DMS153 (cell line): ENCODE results near the gene GFAP.

Experiments
- DNase-seq: peaks from one replicate; lab custom pipeline; 2025; lab: John Stamatoyannopoulos, UW

GFAP gene

DNA sequence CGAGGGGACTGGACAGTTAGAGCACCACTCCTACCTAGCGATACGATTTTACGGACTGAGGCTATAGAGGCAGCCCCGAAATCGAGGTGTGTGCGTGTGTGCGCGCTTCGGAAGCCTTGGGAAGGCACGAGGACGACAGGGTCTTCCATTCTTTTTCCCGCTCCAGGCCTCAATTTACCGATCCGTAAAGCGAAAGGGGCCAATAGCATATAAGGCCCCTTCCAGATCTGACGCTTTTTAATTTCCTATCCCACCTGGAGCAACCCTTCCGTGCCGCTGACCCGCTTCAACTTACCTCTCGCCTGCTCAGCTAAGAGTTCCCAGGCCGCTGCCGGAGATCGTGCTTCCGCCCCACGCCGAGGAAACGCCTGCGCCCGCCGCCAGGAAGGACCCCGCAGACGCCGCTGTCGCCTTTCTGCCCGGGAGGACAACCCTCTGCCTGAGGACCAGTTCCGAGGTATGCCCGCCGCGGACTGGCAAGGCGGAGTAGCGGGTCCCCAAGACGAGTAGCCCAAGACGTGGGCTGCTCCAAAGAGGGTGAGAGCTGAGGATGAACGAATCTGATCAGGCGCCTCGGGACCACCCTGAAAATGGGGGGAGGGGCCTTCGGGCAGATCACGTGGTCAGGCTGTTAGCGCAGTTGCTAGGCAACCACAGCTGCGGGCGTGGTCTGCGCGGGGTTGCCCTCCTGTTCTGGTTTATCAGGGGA is 16.1 kb downstream of the GFAP start, which contains the start of gene EFTUD2:
Gene EFTUD2 (minus strand): TSS at position 372 of the 709 bp plus-strand sequence. CDS start 4,924 bp downstream, outside the sequence.
- DNase-seq: peak; percentile 74

DNA sequence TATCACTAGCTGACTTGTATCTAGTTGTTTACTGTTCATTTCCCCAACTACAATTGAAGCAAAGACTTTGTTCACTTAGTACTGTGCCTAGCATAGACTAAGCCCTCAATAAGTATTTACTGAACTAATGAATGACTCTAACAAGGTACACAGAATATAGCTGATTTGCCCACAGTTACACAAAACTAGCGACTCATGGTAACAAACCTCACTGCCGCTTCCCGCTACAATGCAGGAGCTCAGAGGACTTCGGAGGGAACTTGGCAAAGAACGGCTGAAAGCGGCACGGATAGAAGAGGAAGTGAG is 16.6 kb downstream of the GFAP start:
- DNase-seq: no peak

DNA sequence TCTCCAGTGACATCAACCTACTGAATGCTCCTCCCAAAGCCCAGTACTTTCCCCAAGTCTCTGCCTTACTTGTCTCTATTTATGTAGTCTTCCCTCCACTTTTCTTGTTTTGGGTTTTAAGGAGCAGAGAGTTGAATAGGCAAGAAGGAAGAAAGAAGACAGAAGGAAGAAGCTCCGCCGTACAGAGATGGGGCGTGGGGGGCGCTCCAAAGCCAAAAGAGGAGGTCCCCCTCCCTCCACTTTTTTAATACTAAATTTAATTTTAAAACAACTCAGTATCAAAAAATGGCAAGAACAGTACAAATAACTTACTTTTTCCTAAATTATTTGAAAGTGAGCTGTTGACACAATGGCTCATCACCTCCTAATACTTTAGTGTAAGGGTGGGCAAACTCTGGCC is 20.7 kb downstream of the GFAP start:
- no peak for DNase-seq

DNA sequence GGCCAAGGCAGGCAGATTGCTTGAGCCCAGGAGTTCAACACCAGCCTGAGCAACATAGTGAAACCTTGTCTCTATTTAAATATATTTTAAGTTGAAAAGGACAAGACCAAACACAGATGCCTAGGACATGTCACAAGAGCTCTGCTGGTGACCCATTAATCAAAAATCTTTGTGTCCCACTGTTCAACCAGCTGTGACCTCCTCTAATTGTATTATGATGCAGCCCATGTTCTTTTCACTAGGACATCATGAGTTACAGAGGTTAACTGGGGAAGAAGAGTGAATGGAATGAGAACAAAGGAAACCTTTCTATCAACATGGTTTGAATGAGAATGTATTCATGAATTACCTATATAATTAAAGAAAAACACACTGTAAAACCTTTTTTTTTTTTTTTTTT is 23.1 kb downstream of the GFAP start:
- DNase-seq: no peak

DNA sequence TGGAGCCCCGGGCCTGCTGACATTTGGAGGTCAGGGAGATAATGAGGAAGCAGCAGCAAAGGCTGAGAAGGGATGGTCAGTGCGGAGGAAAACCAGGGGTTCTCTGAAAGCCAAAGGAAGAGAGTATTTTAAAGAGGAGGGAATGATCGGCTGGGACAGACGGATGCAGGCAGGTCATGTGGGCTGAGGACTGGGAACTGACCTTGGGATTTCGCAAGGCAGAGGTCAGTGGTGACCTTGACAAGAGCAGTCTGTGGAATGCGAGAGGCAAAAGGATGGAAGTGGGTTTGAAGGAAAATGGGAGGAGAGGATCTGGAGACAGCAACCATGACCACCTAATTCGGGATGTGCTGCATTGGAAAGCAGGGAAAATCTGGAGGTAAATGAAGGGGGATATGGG is 26.3 kb downstream of the GFAP start:
- DNase-seq: no peak

DNA sequence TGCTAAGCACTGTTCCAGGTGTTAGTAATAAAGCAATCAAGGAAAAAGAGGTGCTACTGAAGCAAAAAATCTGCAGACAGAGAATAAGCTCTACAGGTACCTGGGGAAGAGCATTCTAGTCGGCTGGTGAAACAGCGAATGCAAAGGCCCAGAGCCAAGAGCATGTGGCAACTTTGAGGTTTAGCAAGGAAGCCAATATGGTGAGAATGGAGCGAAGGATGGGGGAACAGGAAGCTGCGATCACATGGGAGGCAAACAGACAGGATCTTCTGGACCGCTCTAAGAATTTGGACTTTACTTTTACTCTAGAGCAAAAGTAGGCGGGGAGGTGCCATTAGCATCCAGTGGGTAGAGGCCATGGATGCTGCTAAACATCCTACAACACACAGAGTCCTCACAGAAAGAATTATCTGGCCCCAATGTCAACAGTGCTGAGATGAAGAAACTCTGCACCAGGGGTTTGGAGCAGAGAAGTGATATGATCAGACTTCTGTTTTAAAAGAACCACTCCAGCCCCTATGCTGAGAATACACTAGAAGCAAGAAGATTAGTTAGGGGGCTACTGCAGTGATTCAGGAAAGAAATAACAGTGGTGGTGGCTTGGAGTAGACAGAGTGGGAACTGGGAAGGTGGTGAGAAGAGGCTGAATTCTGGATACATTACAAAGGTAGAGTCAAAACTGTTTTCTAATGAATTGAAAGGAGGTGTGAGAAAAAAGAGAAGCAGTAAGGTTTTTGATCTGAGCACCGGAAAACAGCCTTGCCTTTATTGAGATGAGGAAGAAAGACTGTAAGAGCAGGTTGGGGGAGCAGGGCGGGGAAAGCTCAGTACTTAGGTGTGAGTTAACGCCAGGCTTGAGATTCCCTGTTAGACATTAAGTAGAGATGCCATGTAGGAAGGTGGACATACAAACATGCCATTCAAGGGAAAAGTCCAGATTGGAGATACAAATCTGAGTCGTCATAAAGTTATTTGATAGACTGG is 27.0 kb downstream of the GFAP start:
- DNase-seq: no peak

DNA sequence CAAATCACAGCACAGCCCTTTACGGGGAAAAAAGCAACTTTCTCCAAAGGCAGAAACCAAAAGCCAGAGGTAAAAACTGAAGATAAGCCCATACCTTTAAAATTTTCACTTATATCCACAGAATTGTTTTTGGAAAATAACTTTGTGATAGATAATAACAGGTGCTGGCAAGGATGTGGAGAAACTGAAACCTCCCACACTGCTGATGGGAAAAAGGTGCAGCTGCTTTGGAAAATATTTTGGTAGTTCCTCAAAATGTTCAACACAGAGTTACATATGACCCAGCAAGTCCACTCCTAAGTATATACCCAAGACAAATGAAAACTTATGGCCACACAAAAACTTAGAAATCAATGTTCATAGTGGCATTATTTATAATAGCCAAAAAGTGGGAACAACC is 28.3 kb downstream of the GFAP start:
- no peak for DNase-seq

DNA sequence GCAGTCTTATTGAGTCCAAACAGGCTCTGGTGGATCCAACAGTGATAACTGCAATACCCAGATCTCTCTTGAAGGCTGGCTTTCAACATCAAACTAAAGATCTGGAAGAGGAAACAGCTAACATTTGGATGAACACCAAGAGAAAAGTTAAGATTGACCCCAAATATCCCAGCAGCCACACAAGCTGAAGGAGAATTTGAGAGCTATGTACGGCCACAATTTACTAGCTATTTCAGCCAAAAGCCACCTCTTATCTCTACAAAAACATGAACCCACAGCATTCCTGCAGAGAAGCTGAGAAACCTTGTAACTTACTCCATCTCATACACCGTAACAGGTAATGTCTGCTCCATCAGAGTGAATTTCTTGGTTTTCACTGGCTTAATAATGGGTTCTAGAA is 30.4 kb downstream of the GFAP start:
- no peak for DNase-seq

DNA sequence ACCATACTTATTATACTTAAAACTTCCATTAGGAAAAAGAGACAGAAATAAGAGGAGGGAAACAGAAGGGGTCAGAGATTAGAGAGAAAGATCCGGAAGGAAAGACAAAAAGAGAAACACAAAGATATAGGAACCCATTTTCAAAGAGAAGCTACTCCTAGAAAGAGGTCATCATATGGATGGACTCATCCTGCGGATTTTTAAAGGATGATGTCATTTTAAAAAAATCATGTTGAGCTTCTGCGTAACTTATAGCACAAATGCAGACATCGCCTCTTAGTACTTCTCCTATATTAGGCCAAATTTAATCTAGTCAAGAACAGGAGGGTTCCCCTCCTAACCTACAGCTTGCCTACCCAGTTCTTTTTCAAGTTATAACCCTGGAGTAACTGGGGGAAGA is 34.2 kb downstream of the GFAP start:
- no peak for DNase-seq

DNA sequence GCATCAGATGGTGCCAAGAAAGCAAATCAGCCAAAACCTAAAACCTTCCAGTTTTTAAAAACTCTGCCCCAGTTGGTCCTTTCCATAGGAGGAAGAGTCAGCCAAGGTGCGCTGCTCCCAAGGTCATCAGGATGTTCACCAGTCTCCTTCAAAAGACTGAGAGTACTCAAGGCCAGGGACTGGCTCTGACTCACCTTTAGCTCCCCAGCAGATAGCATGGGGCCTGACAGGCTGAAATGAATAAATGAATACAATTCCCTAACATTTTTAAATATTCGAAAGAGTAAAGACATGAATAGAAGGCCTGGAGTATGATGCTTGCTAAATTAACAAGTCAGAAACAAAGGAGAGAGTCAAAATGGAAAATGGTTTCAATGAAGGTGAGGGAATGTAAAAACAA is 35.2 kb downstream of the GFAP start:
- DNase-seq: no peak

DNA sequence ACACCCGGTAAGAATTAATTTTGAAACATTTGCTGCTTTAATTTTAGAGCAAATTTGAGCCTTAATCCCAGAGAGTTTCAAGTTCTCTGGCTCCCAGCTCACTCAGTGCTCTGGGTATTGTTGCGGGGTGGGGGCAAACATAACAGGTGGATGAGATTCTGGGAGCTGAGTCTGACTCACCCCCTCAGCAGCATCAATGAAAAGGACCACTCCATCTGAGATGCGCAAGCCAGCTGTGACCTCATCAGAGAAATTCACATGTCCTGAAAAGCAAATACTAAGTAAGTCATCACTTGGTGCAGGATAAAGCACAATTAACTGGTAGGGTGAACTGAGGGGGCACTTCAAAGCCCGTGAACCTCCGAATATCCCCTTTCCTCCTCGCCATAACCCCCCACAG is 35.9 kb downstream of the GFAP start:
- no peak for DNase-seq

DNA sequence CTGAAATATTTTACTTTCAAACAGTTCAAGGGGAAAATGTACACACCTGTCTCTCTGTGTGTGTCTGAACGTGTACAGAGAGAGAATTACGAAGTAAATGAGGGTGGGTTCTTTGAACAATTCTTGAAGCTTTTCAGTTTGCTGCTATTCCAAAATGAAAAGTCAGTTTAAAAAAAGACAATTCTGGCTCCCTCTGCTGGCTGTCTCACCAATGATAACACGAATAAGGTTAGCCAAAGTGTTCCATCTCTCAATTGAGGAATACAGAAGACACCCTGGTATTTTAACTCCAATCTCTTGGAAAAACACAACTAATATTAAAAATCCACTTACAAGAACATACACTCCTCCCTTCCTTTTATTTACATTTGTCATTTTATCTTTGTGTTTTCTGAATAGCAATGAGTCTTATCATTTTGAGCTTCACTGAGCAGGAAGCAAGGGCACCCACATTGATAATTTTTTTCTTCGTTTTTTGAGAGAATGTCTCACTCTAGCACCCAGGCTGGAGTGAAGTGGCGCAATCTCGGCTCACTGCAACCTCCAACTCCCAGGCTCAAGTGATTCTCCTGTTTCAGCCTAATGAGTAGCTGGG is 36.6 kb downstream of the GFAP start:
- DNase-seq: no peak

DNA sequence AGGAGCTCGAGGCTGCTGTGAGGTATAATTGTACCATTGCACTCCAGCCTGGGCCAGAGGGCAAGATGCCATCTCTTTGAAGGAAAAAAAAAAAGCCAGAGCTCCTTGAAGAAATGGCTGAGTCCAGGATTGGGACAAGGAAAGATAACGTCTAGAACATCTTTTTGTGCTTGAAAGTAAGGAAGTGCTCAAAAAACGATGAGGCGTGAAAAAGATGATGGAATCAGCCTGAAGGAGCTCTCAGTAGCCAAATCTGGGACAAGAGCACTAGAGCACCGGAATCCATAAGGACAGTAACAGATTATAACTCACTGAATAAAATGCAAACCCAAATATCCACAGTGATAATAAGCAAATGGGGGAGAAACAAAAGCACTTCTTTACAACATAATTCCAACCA is 38.2 kb downstream of the GFAP start:
- DNase-seq: no peak

DNA sequence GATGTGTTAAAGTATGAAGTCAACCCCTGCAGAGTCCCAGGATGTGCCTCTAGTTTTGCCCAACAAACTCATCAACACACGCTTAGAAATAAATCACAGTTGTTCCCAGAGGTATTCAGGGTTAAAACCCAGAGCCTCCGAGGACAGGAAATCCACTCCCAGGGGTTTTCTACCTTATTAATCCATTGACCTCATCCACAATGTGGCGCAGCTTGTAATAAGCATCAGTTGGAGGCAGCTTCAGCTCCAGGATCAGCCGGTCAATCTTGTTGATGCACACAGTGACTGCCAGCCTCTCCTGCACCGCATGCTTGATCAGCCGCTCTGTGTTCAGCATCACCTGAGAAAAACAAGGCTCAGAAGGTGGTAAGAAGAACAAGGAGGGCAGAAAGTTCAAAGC is 39.5 kb downstream of the GFAP start:
- no peak for DNase-seq

DNA sequence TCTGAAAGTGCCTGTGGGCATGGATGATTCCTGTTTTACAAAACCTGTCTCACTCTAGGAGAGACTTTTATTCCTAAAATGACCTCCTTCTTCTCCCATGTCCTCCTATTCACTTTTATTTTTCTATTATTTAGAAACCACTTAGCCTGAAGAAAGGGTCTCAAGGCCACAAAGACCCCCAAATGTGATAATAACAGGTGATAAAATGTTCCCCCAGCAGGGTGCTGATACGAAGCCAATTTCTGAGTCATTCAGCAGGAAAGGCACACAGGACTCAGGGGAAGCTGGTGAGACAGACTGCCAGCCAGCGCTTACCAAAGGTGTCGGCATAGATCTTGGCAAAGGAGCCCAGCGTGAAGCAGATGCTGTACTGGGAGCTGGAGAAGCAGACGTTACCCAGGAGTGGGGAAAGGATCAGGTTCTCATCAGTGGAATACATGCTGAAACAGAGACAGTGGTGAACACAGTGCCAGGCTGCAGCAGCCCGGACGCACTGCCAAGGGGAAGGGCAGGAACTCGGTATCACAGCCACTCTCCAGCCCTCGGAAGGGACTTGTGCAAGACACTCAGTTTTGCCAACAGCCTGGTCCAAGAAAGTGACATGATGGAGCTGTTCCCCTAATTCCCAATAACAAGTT is 43.0 kb downstream of the GFAP start:
- no peak for DNase-seq

DNA sequence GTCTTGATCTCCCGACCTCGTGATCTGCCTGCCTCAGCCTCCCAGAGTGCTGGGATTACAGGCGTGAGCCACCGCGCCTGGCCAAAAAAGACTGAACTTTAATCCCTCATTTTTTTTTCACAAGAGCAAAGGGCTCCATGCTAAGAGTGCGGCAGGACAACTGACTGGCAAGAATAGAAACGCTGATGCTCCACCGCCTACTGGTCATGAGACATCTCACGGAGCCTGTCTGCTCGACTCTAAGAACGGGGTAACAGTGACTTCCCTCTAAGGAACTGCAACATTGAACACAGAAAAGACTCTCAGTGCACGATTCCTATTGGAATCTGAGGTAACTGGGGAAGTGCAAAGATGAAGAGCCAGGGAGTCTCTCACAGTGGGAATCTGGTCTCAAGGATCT is 43.7 kb downstream of the GFAP start:
- no peak for DNase-seq

DNA sequence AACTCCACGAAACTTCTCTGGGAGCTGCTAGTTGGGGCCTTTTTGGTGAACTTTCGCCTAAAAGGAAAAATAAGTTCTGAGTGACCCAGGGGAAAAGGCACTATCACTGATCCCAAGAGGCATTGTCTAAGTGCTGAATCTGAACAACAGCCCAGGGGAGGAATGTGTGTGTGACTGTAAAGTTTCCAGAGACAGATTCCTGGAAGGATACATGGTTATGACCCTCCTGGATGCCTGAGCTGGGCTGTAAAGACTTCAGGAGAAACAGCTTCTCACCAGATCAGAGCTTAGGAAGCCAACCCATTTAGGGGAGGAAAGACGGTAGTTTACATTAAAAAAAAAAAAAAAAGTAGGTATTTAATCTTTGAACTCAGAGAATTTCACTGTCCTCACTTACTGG is 47.5 kb downstream of the GFAP start:
- no peak for DNase-seq

DNA sequence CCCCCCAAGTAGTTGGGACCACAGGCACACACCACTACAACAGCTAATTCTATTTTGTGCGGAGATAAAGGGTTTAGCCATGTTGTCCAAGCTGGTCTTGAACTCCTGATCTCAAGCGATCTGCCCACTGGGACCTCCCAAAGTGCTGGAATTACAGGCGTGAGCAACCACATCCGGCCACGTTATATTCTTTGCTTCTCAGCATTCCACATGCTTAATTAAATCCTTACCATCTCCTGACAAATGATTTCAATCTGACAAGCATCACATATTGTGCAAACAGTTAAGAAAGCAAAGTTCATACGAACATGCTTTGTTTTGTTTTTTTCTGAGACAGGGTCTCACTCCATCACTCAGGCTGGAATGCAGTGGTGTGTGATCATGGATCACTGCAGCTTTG is 49.4 kb downstream of the GFAP start:
- no peak for DNase-seq

DNA sequence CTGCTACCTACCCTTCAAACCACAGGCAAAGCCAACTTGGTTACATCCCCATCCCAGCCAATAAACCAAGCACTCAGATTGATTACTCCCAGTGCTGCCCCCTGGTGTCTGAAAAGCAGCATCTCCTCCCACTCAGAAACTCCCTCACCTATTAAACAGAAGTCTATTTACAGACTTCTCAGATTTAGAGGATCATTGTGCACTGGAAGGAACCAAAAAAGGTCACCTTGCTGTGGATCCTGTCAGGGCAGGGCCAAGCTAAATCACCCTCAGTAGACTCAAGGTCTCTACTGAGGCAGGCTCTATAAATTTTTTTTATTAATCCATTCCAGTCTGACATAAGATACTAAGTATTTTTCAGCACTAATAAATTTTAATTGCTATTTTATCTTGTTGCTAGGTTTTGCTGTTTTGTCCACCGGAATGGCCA is 50.1 kb downstream of the GFAP start:
- DNase-seq: peak; percentile 27

DNA sequence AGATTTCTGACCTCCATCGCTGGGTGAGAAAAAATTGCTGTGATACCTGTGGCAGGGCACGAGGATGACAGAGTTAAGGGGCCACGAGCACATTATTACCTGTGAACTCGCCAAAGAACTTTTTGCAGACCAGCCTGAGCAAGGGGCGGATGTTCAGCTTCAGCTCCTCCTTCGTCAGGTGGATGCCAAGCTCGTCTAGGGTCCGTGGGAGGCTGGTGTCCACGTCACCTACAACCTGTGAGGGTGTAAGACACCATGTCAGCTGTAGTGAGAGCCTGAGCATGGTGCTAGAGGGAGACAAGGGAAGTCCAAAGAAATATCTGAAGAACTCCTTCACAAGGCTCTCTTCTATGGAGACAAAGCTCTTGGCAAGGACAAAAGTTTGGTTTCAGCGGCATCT is 50.5 kb downstream of the GFAP start:
- no peak for DNase-seq

DNA sequence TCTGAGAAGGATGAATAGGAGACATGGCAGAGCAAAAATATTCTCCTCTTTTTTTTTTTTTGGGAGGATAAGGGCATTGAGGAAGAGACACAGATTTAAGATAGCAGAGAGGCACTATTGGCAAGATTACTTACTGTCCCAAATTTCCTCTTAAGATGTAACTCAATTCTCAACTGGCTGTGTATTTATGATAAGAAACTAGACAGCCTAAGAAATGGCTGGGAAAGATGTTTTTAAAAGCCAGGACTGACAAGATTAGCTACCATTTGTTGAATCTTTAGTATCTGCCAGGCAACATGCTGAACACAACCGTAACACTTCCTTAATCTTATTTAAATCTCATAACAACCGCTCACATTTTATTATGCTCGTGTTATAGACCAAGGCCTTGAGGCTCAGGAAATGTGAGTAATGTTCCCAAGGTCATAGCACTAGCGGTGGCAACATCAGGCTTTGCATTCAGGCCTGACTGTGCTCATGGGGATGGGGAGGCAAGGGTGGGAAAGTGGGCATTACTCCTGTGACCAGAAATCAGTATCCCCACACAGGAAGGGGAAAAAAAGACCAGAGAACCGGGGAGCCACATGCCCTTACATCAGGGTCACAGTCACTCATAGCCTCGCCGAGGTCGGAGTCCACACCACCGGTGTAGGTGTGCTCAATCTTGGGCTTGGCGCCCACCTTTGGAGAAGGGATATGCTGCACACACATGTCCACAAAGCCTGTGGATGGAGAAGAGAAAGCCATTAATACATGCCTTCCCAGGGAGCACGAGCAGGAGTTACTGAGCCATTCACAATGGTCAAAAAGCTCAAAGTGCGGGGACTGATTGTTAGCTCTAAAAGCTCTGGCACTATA is 52.0 kb downstream of the GFAP start:
- DNase-seq: no peak
